GM18909 (cell line): ENCODE results near the gene FAM53A.
"Not testable (repeated sequence)": the region's sequence is repeated elsewhere in the genome, so short reads cannot be mapped to it uniquely, and the experiment has no call there.

ENCODE experiments used
- ATAC-seq: cut with Tn5 transposase; IDR thresholded peaks from one replicate; pipeline ENCODE4 v1.9.1; 2021; ENCODE audit warnings: mild to moderate bottlenecking; ENCODE audit not compliant: unreplicated experiment, poor library complexity

FAM53A gene

DNA sequence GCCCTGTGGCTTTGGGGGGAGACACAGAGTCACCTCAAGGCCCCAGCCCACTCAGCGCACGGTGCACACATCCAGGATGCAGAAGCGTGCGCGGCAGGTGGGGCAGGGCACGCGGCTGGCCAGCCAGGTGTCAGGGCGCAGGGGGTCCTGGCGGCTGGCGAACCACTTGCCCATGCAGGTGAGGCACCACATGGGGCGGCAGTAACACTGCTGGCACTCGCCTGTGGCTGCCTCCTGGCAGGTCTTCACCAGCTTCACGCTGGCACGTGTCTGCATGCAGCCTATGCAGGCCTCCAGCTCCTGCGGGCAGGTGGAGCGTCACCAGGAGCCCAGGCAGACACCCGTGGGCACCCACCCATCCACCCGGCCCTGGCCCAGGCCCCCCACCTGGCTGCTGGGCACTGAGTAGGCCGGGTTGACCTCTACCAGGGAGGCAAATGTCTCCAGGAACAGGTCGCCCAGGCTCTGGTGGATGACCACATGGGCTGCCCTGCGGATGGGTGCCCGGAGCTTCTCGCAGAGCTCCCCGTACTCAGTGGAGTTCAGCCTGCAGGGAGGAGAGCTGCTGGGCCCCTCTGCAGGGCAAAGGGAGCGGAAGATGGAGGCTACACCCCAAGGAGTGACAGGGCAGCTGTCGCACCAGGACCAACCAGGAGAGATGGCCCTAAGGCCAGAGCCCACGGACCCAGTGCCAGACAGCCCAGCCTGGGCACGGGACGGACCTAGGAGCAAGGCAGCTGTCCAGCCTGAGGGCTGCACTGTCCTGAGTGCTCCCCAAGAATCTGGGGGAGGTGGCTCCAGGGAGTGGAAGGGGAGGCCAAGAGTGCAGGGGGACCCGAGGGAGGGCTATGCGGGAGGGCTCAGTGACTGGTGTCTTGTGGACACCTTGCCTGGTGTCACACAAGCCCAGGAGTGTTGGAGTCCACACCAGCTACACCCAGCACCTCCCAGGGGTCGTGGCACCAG lies 33.3 kb upstream of the FAM53A start:
- ATAC-seq: no peak

DNA sequence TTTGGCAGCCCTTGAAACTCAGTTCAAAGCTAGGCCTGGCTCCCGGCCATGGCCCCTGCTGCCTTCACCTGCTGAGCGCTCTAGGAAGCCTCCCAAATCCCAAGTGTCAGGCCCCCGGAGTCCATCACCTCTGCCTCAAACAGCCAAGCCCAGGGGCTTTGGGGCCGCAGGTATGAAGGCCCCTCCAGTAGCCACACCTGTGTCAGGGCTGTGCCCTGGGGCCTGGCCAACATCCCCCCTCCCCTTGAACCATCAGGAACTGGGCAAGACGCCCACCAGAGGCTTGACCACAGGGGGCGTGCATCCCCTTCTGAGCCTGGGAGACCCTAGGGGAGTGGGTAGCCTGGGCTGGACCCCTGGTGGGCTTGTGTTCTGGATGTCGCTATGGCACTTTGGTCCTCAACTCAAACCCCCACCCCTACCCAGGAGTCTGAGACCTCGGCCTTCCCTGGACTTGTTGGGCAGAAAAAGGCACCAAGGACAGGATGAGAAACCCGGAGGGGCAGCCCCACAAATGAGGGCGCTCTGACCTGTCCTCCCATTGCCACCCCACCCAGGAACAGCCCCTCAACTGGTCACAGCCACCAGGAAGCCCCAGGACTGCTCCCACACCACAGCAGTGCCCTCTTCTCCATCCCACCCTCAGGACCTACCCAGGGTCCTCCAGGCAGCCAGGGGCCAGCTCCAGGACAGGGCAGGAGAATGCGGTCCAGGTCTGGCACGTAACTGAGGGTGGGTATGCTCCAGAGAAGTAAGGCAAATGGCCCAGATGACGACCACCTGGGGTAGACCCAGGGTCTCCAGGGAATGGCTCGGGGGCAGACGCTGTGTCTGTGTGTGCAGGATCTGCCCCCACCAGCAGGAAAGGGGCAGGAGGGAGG lies 32.2 kb upstream of the FAM53A start:
- no peak for ATAC-seq

DNA sequence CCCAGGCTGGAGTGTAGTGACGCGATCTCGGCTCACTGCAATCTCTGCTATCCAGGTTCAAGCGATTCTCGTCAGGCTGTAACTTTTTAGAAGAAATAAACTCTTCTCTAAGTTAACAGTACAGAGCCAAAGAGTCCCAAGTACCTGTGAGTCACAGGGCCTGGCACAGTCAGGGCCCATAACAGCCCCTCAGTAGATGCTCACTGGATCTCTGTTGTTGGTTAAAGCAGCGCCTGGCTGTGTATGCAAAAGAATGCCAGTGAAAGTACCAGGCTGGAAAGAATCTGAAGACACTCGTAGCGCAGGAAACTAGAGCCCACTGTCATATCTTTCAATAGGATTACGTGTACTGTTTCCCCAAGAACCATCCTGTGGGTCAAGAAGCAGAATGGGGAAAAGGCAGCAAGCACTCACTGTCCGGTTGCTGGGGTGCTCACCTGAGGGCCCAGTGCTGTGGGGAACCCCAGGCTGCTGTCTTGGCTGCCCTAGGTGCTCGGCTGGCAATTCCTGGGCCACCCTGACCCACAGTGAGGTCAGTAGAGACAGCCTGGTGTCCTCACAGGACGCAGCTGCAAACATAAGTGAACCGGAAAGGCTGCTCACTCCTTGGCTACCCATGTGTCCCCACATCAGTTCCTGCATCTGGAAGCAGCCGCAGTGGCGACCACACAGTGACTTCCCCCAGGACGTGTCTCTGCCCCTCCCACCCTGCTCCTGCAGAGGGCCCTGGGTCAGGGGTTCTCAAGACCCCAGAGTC lies 31.1 kb upstream of the FAM53A start:
- no peak for ATAC-seq

DNA sequence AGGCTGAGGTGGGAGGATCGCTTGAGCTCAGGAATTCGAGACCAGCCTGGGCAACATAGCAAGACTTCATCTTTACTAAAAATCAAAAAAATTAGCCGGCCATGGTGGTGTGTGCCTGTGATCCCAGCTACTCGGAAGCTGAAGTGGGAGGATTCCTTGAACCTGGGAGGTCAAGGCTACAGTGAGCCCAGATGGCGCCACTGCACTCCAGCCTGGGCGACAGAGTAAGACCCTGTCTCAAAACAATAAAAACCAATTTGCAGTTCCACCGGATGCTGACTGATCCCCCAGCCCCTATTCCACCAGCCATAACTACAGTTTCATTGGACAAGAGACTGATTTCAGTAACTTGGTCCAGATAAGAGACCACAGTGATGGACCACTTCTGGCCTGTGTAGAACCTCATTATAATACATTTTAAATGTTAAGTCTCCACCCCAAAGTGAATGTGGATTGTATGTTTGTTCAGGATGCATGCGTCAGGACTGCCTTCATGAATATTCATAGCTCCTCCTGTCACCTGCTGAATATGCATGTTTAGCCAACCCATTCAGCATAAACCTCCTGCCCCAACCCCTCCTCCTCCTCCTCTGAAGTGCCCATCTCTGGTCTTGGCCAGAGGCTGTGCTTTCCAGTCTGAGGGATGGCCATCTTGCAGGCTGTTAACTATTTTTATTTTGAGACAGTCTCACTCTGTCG lies 30.3 kb upstream of the FAM53A start:
- no peak for ATAC-seq

DNA sequence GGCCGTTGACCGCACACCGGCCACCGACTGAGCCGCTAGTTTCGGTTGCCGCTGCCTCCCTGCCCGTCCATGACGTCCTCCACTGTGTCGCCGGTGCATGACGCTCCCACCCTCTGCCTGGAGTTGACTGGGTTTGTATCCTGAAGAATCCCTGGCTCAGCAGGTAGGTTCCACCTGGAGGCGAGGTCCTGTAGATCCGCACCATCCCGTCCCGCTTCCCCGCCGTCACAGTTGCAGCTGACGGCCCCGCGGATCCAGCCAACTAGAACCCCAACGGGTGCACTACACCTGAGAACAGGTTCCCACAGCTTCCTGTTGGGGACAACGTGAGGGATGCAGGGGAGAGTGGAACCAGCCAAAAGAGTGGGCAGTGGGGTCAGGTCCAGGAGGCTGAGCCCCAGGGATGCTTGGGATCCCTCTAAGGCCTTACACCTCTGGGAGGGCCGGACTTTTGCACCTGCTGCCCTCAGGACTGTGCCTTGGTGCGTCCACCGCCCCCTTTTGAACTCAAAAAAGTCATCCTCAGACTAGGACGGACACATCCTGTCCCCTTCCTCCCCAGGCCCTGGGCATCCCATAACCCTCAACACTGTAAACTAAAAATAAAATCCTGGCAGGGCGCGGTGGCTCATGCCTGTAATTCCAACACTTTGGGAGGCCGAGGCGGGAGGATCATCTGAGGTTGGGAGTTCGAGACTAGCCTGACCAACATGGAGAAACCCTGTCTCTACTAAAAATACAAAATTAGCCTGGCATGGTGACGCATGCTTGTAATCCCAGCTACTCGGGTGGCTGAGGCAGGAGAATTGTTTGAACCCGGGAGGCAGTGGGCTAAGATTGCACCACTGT lies 29.1 kb upstream of the FAM53A start:
- ATAC-seq: no peak

DNA sequence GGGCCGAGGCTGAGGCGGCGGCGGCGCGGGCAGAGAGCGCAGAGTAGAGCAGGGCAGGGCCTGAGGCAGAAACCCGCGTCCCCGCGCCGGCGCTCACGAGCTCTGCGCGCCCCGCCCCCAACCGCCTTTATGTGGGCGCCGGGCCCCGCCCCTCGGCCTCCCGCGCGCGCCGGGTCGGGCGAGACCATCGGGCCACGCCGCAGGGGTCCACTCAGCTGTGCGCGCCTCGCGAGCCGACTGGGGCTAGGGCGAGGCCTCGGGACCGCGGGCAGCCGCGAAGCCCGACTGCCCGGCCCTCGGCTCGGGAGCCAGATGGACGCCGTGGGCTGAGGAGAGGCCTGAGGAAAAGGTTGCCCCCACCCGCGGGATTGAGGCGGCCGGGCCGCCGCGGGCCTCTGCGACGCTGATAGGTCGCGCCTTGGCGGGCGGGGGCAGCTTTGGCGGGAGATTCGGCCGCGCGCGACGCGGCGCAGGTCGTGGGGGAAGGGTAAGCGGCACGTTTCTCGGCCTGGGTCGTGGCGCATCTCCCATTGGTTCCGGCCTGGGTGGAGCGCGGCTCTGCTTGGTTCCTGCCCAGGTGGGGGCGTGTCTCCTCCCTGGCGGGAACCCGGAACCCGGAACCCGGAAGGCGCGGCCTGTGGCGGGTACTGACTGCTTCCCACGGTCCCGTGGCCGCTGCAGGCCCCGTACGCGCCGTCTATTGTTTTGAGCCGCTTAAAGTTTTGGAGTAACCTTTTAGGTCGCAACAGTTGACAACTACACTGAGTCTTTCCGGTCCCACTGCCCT lies 28.3 kb upstream of the FAM53A start, which contains the start of gene SLBP:
SLBP (minus strand) TSS at position 104 of the 787 bp plus-strand sequence. CDS start 131 bp downstream, outside the sequence.
- peak; percentile 78 for ATAC-seq

DNA sequence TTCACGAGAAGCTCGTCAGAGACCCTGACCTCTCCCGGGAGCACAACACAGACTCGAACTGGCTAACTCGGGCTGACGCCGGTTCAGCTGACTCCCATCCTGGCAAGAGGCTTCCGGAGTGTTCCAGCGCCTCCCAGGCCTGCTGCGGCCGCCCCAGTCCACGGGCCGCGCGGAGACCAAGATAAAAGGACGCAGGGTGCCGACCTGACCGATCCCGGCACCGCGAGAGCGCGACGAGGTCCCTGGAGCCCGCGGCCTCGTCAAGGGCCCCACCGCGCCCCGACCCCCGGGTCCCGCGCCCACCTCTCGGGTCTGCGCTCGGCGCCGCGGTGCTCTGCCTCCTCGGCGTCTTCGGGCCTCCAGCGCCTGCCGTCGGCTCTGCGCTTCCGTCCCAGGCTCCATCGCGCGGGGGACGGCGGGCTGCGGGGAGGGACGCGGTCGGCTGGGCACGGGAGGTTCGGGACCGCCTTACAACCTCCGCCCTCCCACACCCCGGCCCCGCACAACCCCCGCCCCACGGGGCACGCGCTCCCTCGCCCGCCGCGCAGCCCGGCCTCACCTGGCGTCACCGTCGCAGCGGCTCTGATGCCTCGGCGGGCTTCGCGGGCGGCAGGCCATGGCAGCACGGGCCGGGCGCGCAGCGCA lies 27.6 kb upstream of the FAM53A start:
- peak; percentile 14 for ATAC-seq

DNA sequence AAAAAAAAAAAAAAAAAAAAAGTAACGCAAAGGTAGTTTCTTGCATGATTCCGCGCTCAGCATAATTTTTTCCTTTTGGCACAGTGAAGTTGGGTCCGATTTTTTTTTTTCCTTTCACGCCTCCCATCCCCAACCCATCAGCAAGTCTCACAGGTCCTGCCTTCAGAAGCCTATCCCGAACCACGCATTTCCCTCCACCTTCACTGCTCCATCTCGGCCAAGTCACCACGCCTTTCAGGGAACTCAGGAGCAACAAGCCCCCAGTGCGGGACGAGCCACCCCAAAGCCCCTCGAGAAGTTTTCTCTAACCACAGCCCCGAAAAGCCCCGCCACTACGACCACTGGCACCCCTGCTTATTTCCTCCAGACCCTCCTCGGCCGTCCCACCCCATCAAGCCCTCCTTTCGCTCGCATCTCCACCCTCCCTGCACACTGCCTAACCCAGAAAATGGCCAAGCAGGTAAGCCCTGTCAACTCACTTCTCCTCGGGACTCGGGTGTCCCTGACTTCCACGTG lies 27.0 kb upstream of the FAM53A start:
- no peak for ATAC-seq

DNA sequence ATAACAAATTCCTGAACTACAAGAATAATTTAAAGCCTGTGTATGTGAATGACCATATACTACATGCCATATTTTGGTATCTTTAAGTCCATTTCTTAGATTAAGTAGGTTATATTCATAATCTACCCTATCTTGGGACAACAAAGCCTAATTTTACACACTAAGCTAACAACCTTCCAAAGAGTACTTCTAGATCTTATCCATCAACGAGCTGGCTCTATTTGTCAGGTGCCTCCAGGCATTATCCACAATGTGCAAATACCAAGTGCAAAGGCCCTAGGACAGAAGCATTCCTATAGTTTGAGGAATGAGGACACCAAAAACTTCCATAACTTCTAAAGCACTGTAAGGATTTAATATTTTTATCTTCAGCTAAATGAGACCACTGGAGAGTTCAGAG lies 24.5 kb upstream of the FAM53A start:
- no peak for ATAC-seq

DNA sequence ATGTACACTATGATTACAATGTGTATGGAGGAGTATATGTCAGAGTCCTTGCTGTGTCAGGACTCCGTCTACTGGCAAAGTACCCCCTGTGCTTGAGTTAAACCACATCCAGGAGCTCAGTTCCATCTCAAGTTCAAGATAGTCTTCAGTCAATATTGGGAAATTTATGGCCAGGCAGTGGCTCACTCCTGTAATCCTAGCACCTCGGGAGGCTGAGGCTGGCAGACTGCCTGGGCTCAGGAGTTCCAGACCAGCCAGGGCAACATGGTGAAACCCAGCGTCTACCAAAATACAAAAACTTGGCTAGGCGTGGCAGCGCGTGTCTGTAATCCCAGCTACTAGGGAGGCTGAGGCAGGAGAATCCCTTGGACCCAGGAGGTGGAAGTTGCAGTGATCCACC lies 22.2 kb upstream of the FAM53A start:
- no peak for ATAC-seq

DNA sequence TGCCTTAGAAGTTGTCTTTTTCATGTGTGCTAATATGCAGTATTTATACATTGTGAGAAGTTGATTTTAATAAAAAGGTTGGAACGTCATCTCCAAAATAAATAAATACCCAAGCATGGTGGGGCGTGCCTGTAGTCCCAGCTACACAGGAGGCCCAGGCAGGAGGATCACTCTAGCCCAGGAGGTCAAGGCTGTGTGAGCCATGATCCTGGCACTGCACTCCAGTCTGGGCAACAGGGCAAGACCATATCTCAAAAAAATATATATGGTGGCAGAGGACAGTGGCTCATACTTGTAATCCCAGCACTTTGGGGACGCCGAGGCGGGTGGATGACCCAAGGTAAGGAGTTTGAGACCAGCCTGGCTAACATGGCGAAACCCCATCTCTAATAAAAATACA lies 21.6 kb upstream of the FAM53A start:
- ATAC-seq: no peak

DNA sequence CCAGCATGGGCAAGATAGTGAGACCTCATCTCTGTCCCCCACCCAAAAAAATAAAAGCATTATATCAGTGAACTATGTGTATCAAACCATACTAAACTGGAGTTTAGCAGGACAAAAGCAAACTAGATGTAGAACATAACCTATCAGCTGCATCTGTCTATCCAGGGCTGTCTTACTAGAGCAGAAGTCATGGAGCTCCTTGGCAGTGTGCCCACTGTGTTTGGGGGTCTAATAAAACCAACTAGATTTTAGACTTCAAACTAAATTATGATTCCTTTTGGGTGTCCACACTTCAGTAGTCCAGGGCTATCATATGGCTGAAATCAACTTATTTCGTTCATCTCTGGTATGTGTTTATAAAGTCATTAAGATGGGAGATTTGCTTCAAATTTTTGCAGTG lies 19.8 kb upstream of the FAM53A start:
- no peak for ATAC-seq

DNA sequence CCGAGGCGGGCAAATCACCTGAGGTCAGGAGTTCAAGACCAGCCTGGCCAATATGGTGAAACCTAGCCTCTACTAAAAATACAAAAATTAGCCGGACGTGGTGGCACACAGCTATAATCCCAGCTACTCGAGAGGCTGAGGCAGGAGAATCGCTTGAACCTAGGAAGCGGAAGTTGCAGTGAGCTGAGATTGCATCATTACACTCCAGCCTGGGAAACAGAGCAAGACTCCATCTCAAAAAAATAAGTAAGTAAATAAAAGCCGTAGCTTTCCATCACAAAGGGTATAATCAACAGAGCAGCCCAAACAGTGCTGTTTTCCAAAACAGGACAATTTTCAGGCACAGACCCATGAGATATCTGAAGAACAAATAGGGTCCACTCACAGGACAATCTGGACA lies 17.6 kb upstream of the FAM53A start:
- ATAC-seq: not testable (repeated sequence)

DNA sequence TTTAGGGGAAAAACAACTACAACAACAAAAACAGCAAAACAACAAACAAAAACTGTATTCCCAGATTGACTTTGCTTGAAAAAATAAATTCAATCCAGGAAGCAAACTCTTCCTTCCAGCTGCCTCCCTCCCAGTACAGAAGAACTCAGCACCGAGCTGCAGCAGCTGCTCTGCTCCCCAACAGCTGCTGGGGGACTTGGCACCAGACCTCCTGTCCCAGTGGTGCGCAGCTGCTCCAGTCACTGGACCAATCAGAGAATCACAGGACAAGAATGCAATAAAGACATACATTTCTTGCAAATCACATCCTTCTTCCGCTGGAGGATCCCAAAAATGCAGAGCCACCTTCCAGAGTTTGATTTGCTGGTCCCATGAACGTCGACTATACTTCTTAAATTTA lies 11.8 kb upstream of the FAM53A start:
- no peak for ATAC-seq

DNA sequence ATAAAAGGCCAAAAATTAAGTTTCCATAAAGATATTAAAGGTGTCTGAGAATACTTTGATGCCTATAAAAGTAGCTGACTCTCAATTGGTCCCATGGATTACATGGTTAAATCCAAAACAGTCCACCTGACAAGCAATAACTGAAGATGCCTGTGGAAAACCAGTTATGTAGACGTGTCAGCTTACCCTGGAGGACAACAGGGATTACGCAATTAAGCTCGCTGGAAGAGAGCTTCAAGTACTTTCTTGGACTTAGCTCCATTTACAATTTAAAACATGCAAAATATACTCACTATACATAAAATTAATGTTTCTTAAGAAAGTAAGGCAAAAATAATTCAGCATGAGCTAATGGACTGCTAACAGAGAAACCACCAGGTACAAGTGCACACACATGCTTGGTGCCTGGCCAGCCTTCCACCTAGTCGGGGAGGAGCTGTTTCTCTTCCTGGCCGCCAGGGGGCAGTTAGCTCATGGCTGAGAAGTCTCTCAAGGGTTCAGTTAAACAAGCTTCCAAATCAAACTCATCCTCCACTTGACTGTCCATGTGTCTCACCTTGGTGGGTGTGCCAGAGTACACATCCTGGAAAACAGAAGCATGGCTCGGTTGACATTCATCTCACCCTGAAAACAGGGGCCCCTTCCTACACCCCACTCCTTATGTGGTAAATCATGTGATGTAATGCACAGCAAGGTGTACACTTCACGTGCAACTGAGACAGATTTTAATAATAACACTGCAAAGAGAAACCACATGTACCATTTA lies 9.2 kb upstream of the FAM53A start:
- peak; percentile 76 for ATAC-seq

DNA sequence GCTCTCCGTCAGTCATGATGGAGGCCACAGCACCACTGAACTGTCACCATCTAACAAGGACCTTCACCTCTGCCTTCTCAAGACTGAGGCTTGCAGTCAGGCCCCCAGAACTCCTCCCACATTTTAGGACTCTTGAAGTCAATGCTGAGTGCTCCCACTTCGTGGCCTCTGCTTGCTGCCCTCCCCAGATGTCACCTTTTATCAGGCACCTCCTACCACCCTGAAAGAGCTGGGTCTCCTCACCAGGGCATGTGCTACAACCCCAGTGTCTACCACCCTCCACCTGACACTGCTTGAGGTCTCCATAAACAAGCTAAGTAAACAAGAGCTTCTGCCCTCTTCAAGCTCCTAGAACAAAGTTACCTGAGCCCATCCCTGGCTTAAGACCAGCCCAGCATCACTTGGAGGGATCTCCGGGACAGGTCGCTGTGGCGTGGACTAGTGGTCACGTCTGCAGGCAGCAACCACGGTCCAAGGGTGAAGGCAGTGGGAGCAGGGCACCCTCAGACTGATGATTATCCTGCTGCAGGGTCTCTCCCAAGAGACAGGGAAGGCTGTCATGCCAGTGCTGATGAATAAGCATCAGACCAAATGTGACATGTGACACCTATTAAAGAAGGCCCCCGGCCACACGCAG lies 7.7 kb upstream of the FAM53A start:
- no peak for ATAC-seq
